Amniotic stem cell (primary cell): ENCODE results near the gene PTK6.

Experiments used
- DNase-seq: peaks from one replicate; lab custom pipeline; 2025; lab: John Stamatoyannopoulos, UW

The PTK6 gene

GRCh38 chr20:63507083-63507743 is 30.0 kb downstream of the PTK6 start:
- no peak for DNase-seq

GRCh38 chr20:63505723-63506122 is 31.5 kb downstream of the PTK6 start:
- no peak for DNase-seq

GRCh38 chr20:63505281-63505680 is 31.9 kb downstream of the PTK6 start:
- DNase-seq, result no peak

- DNase-seq, result no peak
These were observed 32.5 kb downstream of the PTK6 start for GRCh38 chr20:63504642-63505041.

- DNase-seq, result no peak
These were observed 33.7 kb downstream of the PTK6 start for GRCh38 chr20:63503524-63503923.

GRCh38 chr20:63502671-63503172 is 34.5 kb downstream of the PTK6 start:
- no peak for DNase-seq

GRCh38 chr20:63501818-63502670 is 35.1 kb downstream of the PTK6 start:
- DNase-seq, result no peak

- no peak for DNase-seq
These were observed 36.0 kb downstream of the PTK6 start for GRCh38 chr20:63500902-63501817.

- DNase-seq, result no peak
These were observed 36.9 kb downstream of the PTK6 start for GRCh38 chr20:63500151-63500901.

GRCh38 chr20:63499338-63499969 is 37.7 kb downstream of the PTK6 start:
- DNase-seq, result no peak

GRCh38 chr20:63498960-63499337 is 38.2 kb downstream of the PTK6 start, which contains the start of gene EEF1A2:
TSS of gene EEF1A2 (minus strand) at chr20:63499083. CDS start at chr20:63497763, 1,320 bp downstream.
- no peak for DNase-seq

GRCh38 chr20:63497946-63498935 is 38.9 kb downstream of the PTK6 start:
- DNase-seq, result no peak

GRCh38 chr20:63497138-63497945 is 39.8 kb downstream of the PTK6 start:
- DNase-seq, result no peak

- no peak for DNase-seq
These were observed 40.5 kb downstream of the PTK6 start for GRCh38 chr20:63496596-63497120.

- DNase-seq, result no peak
These were observed 41.2 kb downstream of the PTK6 start for GRCh38 chr20:63495741-63496595.

GRCh38 chr20:63495167-63495720 is 41.9 kb downstream of the PTK6 start:
- DNase-seq, result no peak
